ENCODE data around the gene MOGAT3. TPM values are rescaled to one million over a fixed set of nuclear protein-coding genes. Genes with fewer than 3 reads are reported as not detected.

MOGAT3 gene
- total and polyA plus RNA-seq, 9 of the 15 experiments (the other 6 are each of a cell fraction or from before 2014, with no cell fraction given), result 0.07 to 0.17 (median 0.13) TPM; not detected in 6

DNA sequence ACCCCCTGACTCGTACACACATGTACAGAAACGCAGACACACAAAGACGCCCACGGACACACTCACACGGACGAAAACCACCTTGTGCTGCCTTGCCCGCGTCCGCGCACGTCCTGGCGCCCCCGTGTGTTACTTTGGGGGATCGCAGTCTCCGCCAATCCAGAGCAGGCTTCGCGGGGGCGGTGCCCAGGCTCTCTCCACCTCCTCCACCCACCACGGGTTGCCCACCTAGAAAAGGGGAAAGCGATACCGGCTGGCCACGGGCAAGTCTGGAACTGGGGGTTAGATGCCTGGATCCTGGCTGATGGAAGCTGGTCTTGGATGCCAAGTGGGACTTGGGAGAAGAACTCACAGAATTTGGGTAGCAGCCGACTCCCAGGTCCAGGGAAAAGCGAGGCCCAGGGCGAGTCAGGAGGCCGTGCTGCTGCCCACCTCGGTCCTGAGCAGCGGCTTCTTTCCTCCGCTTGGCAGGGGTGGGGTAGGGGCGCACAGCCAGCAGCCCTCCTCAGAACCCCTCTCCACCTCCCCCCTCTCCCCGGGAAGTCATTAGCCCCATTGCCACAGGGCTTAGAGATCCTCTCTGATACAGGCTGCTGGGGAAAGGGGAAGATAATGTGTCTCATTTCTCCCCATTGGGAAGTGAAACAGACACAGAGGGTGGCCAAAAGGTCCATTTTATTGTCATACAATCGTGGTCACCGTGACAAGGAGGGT, 30.8 kb downstream of the MOGAT3 start:
- BruUV-seq (replicated peaks), result no TSS peak
- DNase-seq (ENCODE audit: extremely low read depth in 1 of 4, low spot score in 3 of 4) (peak; percentile 77 to 84 (median 79)), FAIRE-seq (peak; percentile 87), ATAC-seq (peak; percentile 62)
- no peak overlapping the region for H3K27ac ChIP-seq (ENCODE audit: extremely low read depth, low read depth, low read length)
- peak overlapping the region; percentile 78 for H2AFZ ChIP-seq (ENCODE audit: low read depth, low read length)
- H3K4me2 ChIP-seq (ENCODE audit: insufficient read depth, low read length), result peak overlapping the region; percentile 71
- no peaks in the 10 kb centered on the region for H3K36me3 ChIP-seq (ENCODE audit: control insufficient read depth, insufficient read depth, low read length)
- H3K4me1 ChIP-seq (replicated peaks in 1 of 2; ENCODE audit: control insufficient read depth in 2 of 2, insufficient read depth in 2 of 2, low read length in 2 of 2), result peaks cover 31 to 67% of the 10 kb centered on the region in 2 experiments
- ChIA-PET POLR2A (interaction anchor here (0.7 kb wide), 1 partner anchor 77 kb away, joined by 3 read pairs; no protein-coding TSS in a partner anchor), CTCF (ENCODE audit: low intra/inter-chr PET ratio) (interaction anchor here (0.6 to 2.4 kb wide), 4 partner anchors 26 to 120 kb away, joined by 3 to 20 read pairs (median 3); no protein-coding TSS in a partner anchor)
- peaks cover 17% of the 10 kb centered on the region for H4K20me1 ChIP-seq (replicated peaks; ENCODE audit: control insufficient read depth, insufficient read depth, low read length)
- in situ Hi-C loops (cut with MboI) (no loop called here), intact Hi-C loops (cut with micrococcal nuclease) (loop anchor here (2.0 kb wide), 1 partner anchor 25 kb away; no protein-coding TSS in a partner anchor)
- H3K9me1 ChIP-seq (ENCODE audit: control insufficient read depth, insufficient read depth, low read length), result peaks cover 6% of the 10 kb centered on the region
- H3K4me3 ChIP-seq, result no peak overlapping the region
- H3K79me2 ChIP-seq (ENCODE audit: control insufficient read depth, insufficient read depth, low read length), result no peaks in the 10 kb centered on the region
- WGBS (ENCODE audit: insufficient coverage, low coverage, missing lambda C conversion rate), result 3% methylated on average over 31 of the region's 33 CpGs
- H3K9ac ChIP-seq (ENCODE audit: insufficient read depth in 1 of 2, low read depth in 2 of 2, low read length in 2 of 2), result peak overlapping the region in 1 of 2 experiments; percentile 36; a peak in 1 of 4 replicates
- H3K9me3 ChIP-seq (replicated peaks; ENCODE audit: control insufficient read depth, insufficient read depth, low read depth, low read length), result no peaks in the 10 kb centered on the region
- peaks cover 26 to 38% of the 10 kb centered on the region in 2 experiments; a peak in 4 of 5 replicates for H3K27me3 ChIP-seq (ENCODE audit: control insufficient read depth in 2 of 2, insufficient read depth in 2 of 2, low read length in 2 of 2)
- TF ChIP-seq, protein P1, sequence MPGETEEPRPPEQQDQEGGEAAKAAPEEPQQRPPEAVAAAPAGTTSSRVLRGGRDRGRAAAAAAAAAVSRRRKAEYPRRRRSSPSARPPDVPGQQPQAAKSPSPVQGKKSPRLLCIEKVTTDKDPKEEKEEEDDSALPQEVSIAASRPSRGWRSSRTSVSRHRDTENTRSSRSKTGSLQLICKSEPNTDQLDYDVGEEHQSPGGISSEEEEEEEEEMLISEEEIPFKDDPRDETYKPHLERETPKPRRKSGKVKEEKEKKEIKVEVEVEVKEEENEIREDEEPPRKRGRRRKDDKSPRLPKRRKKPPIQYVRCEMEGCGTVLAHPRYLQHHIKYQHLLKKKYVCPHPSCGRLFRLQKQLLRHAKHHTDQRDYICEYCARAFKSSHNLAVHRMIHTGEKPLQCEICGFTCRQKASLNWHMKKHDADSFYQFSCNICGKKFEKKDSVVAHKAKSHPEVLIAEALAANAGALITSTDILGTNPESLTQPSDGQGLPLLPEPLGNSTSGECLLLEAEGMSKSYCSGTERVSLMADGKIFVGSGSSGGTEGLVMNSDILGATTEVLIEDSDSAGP (CRISPR knock-in tag; IDR thresholded peaks at IDR 0.05), result no peak
- TF ChIP-seq POLR3G (IDR thresholded peaks at IDR 0.05; ENCODE audit: extremely low read depth, insufficient read length, insufficient replicate concordance) (no peak), MTA3 (IDR thresholded peaks at IDR 0.05; ENCODE audit: borderline replicate concordance) (peak; percentile 53; the same call in 1 of the 2 replicates), HNRNPK (IDR thresholded peaks at IDR 0.05; ENCODE audit: low read depth, low read length, poor library complexity, severe bottlenecking) (no peak), ZNF384 (IDR thresholded peaks at IDR 0.05; ENCODE audit: low read depth, low read length) (peak; percentile 40; the same call in 1 of the 2 replicates), NR3C1 (CRISPR knock-in tag; IDR thresholded peaks at IDR 0.05) (no peak), STAG1 (CRISPR knock-in tag; IDR thresholded peaks at IDR 0.05; ENCODE audit: borderline replicate concordance) (peak; percentile 14; the same call in 1 of the 2 replicates), SRSF9 (IDR thresholded peaks at IDR 0.05; ENCODE audit: borderline replicate concordance, low read depth, low read length) (no peak), JUND (IDR thresholded peaks at IDR 0.05; ENCODE audit: borderline replicate concordance, low read depth, low read length) (peak; percentile 42; the same call in 1 of the 2 replicates), JUND (tag; IDR thresholded peaks at IDR 0.05; ENCODE audit: borderline replicate concordance, low read depth, low read length) (no peak; the same call in 2 of the 3 replicates), RB1 (IDR thresholded peaks at IDR 0.05; ENCODE audit: low read depth) (peak; percentile 76), HLTF (IDR thresholded peaks at IDR 0.05) (peak; percentile 66; the same call in 1 of the 2 replicates), MAFK (IDR thresholded peaks at IDR 0.05; ENCODE audit: low read length) (no peak), ELF2 (CRISPR knock-in tag; IDR thresholded peaks at IDR 0.05) (no peak), BCOR (IDR thresholded peaks at IDR 0.05) (peak; percentile 49), XRCC5 (IDR thresholded peaks at IDR 0.05; ENCODE audit: low read depth, low read length) (peak; percentile 80)
- TF ChIP-seq, protein P2, sequence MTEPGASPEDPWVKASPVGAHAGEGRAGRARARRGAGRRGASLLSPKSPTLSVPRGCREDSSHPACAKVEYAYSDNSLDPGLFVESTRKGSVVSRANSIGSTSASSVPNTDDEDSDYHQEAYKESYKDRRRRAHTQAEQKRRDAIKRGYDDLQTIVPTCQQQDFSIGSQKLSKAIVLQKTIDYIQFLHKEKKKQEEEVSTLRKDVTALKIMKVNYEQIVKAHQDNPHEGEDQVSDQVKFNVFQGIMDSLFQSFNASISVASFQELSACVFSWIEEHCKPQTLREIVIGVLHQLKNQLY (CRISPR knock-in tag; conservative IDR thresholded peaks at IDR 0.05), result no peak
- TF ChIP-seq, protein P3, sequence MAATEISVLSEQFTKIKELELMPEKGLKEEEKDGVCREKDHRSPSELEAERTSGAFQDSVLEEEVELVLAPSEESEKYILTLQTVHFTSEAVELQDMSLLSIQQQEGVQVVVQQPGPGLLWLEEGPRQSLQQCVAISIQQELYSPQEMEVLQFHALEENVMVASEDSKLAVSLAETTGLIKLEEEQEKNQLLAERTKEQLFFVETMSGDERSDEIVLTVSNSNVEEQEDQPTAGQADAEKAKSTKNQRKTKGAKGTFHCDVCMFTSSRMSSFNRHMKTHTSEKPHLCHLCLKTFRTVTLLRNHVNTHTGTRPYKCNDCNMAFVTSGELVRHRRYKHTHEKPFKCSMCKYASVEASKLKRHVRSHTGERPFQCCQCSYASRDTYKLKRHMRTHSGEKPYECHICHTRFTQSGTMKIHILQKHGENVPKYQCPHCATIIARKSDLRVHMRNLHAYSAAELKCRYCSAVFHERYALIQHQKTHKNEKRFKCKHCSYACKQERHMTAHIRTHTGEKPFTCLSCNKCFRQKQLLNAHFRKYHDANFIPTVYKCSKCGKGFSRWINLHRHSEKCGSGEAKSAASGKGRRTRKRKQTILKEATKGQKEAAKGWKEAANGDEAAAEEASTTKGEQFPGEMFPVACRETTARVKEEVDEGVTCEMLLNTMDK (IDR thresholded peaks at IDR 0.05; ENCODE audit: borderline replicate concordance, insufficient read depth, low read depth, low read length, poor library complexity, severe bottlenecking), result peak; percentile 83

Measured in K562 (cell line).